SKM-1 treated with dmso at 0.1 percent for 144 hours (cell line): ENCODE data around the gene MGLL.
A peak's percentile ranks its signal among the peaks of the same experiment; 100 is the strongest.

ENCODE experiments used
- DNase-seq: peaks from one replicate; lab custom pipeline; 2025; ENCODE audit not compliant: unreplicated experiment; lab: John Stamatoyannopoulos, UW

Gene MGLL

DNA sequence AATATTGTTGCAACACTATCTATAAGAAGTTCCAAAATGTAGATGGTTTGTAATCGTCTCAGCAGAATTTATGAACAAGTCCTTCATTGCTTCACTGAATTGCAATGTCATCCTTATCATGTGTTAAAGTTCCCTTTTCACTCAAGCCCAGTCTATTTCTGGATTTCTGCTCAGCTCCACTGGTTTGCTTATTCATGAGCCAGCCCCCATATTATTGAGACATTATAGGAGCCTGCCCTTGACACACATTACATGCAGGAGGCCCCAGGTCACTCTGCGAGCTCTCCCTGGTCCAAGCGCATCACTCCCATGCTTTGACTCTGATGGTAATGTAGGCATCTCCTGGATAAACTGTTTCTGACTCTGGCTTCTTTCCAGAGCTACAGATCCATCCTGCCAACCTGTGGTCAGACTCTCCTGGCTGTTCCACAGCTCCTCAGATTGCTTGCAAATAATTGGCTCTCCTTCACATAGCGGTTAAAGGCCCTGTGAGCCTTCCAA is 92.7 kb downstream of the MGLL start:
- peak; percentile 79 for DNase-seq

DNA sequence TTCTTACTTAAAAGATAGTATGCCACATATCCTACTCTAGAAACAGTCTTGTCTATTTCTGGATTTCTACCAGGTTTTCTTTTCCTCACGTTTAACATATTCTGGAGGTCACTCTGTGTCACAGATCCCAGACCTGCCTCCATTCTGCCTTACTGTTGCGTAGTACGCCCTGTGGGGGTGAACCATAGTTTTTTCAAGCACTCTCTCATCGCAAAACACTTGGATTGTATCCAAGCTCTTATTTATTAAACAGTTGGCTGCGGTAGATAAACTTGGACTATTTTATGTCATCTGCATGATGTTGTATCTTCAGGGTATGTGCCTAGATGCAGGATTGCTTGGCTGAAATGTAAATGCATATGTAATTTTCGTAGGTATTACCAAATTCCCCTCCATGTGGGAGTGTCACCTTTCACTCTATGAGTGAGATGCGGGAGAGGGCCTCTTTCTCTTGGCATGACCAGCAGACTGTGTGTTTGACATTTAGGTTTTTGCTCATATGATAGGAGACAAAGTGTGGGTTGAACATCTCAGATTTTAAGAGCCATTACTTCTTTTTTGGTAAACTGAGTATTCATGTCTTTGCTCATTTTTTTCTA is 93.8 kb downstream of the MGLL start:
- no peak for DNase-seq

DNA sequence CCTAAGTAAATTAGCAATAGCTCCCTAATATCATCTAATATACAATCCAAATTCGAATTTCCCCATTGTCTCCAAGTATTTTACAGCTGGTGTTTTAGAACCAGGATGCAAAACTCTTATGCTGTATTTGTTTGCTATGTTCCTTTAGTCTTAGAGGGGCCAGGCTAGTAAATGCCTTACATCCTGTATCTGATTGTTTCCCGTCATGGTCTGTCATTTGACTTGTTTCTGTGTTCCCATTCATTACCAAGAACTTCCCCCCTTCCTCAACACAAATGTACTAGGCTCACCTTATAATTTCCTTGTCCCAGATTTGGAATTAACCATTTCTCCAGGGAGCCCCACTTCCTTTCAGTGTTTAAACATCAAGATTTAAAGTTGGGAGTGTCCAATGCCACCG is 95.4 kb downstream of the MGLL start:
- DNase-seq: no peak

- no peak for DNase-seq
Measured at GRCh38 chr3:127723011-127723567, 99.2 kb downstream of the MGLL start.

DNA sequence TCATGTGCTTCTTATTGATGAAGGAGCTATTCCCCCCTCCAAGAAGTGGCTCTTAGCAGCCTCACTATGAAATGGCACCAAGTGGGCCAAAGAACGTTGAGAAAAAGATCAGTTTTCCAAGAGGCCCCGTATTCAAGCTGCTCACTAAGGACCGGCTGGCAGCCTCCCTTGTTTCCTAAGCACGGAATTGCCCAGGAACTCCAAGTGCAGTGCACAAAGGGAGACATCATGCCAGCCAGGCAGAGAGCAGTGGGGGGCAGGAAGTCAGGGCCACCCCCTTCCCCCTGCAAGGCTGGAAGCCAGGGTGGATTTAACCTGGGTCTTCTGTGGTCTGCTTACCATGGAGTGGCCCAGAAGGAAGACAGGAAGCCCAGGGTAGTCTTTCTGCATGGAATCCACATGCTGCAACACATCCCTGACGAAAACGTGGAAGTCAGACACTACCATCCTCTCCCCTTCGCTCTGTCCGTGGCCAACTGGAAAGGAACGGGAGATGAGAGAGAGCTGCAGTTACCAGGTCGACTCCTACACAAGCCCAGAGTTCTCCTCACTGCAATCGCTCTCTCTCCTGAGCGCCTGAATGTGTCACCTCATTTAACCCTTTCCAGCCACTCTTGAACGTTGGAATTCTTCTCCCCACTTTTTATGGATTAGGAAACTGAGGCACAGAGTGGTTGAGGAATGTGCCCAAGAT is 100.1 kb downstream of the MGLL start:
- no peak for DNase-seq

GRCh38 chr3:127720985-127721935 is 101.1 kb downstream of the MGLL start:
- DNase-seq: no peak

DNA sequence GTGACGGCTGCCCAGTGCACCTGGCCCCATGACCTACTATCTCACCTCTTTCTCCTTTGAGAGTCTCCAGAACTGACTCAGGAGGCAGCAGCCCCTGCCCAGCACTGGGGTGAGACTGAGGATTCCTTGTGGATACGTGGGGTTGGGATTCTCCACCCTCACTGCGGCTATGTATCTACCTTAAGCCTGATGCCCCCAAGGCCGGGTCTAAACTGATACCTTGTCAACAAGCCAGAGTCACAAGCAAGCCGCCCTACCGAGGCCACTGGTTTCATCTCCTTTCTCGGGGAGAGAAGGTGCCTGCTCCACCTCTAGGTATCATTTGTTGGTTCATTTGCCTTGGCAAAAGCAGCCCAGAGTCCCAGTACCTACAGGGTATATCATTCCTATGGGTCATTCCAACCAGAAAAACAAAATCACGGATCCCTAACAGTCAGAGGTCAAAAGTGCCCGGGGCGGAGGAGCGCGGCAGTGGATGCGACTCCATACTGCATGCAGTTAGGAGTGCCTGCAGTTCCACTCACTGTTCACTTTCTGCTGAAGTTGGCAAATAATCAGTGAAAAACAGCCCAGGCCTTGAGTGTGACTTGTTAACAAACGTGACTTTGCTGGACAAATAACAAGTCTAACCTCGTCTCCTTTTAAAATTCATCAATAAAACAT is 102.0 kb downstream of the MGLL start:
- DNase-seq: no peak

DNA sequence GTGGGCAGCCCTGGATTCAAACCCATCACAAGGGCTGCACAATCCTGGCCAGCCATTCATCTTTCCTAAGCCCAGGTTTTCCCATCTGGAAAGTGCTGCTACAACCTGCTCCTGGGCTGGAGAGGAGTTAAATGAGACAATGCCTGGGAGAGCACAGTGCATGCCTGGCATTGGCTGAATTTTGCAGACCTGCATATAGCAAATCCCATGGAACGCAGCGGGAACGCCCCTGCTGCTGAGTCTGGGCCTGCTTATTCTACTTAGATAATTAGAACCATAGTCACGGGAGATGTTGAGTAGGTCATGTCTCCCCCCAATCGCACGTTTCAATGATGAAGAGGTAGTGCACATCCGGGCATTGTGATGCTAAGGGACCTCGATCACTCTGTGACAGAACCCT is 102.9 kb downstream of the MGLL start:
- DNase-seq: no peak

- DNase-seq: no peak
Measured at GRCh38 chr3:127718916-127719290, 103.4 kb downstream of the MGLL start.

- DNase-seq: no peak
Measured at GRCh38 chr3:127718245-127718915, 103.9 kb downstream of the MGLL start.

- DNase-seq: no peak
Measured at GRCh38 chr3:127717357-127718244, 104.7 kb downstream of the MGLL start.

- no peak for DNase-seq
Measured at GRCh38 chr3:127716384-127716783, 105.9 kb downstream of the MGLL start.

DNA sequence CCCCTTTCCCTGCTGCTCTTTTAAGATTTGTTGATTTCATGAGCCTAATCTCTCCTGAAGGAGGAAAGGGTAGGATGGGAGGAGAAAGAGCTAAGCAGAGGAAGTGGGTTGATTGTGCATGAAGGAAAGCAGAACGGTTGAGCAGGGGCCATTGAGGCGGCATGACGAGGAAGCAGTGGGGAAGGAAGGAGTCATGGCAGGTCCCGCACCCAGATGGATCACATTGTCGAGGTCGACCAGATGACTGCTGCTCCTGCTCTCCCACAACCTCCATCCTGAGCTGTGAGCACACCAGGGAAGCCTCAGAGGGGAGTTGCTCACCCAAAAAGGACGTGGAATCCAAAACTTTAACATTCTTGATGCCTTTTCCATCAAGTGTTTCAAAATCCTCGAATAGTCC is 106.8 kb downstream of the MGLL start:
- DNase-seq: no peak

- DNase-seq: no peak
Measured at GRCh38 chr3:127714866-127715265, 107.4 kb downstream of the MGLL start.

GRCh38 chr3:127714125-127714571 is 108.2 kb downstream of the MGLL start:
- DNase-seq: no peak

GRCh38 chr3:127712881-127713771 is 109.2 kb downstream of the MGLL start:
- DNase-seq: no peak

- DNase-seq: no peak
Measured at GRCh38 chr3:127712461-127712860, 109.9 kb downstream of the MGLL start.

DNA sequence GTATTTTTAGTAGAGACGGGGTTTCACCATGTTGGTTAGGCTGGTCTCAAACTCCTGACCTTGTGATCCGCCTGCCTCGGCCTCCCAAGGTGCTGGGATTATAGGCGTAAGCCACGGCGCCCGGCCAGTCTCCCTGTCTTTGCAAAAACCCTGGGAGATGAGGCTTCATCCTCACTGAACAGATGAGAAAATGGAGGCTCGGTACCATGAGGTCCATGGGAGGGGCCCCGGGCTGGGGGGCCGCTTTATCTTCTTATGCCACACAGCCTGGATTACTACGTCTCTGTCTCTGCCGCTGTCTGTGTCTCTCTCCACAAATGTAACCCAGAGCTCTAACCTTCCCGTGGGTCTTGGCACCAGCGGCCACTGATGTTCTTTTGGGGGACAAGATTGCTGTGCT is 110.4 kb downstream of the MGLL start:
- DNase-seq: no peak
